Activated CD4-positive, alpha-beta T cell treated with anti-CD3 and anti-CD28 coated beads for 1 hour (primary cell): ENCODE results near the gene VPS13D.
A peak's percentile ranks its signal among the peaks of the same experiment; 100 is the strongest.

ENCODE experiments used
- DNase-seq: peaks from one replicate; pipeline ENCODE4 v3.0.0-alpha.2; 2020

VPS13D gene

GRCh38 chr1:12407962-12408454, 178.2 kb downstream of the VPS13D start:
- DNase-seq = no peak

DNA sequence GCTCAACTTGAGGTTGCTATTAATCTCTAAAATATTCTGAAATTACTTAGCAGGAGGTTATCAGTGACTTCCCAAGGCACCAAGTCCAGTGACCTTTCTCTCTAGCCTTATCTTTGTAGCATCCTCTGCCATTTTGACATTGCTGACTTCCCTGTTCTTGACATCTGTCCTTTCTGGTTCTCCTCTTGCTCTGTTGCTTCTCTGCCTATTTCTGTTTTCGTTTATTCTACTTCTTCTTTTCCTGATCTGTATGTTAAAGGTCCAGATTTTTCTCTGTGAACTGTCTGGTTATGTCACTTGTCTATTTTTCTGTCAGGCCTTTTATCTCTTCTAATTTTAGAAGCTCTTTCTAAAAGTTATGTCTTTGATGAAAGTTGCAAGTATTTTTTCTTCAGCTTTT, 178.8 kb downstream of the VPS13D start:
- no peak for DNase-seq

DNA sequence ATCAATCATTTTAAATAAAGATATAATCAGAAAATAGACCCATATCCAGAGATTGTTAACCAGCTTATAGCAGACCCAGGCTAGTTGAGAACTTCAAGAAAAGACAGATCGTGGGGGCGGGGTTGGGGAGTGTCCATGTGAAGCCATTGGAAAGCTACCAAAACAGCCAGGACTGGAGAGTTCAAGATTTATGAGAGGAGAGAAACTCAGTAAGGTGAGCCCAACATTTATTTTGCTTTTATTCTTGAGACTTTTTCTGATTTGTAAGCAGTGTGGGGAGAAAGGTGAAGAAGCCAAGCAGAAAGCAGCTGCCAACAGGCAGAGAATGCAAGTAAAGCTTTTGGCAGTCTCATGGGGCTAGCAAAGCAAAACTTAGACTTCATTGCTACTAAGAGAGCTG, 179.9 kb downstream of the VPS13D start:
- DNase-seq = no peak

- no peak for DNase-seq
Measured at GRCh38 chr1:12410351-12410750, 180.5 kb downstream of the VPS13D start.

DNA sequence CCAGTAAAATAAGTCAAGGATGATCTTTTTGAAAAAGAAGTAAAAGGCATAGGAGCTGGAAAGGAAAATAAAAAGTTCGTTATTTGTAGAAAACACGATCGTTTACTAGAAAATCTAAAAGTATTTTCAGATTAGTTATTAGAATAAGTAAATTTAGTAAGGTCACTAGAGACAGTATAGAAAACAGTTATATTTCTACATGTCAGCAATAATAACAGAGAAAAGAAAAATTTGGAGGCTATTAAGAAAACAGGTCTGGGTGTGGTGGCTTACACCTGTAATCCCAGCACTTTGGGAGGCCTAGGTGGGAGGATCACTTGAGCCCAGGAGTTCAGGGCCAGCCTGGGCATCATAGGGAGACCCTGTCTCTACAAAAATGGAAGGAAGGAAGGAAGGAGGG, 181.3 kb downstream of the VPS13D start:
- no peak for DNase-seq

GRCh38 chr1:12411747-12412146, 181.9 kb downstream of the VPS13D start:
- DNase-seq = no peak

DNA sequence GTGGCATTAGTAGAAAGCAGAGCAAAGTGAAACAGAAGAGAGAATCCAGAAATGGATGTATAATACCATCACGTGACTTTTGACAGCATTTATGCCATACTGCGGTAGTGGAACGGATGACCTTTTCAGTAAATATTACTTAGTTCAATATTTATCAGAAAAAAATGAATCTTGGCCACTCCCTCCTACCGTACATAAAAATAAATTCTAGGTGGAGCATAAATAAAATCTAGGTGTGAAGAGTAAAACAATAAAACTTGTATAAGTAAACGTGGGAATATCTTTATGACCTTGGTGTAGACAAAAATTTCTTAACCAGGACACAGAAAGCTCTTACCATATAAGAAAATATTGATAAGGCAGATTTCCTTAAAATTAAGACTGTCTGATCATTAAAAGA, 182.6 kb downstream of the VPS13D start:
- DNase-seq = no peak

GRCh38 chr1:12413664-12414410, 184.0 kb downstream of the VPS13D start:
- no peak for DNase-seq

DNA sequence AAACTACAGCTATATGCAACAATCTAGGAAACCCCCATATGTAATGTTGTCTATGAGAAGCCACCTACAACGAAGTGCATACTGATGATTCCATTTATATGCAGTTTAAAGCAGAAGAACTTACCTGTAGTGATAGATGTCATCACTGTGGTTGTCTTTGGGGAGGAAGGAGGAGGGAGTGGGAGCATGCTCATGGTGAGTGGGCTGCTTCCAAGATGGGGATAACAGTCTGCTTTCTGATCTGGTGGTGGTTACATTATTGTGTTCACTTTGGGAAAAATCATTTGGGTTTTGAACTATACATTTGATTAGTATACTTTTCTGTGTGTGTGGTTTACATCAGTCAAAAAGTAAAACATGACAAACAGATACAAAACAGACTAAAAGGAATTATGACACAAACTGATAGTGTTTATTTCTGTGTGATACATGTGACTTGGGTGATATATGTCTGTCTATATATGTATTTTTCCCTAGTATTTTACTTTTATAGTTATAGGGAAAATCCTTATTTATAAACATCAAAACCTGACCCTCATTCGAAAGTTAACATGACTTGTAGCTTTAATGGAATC, 184.7 kb downstream of the VPS13D start:
- no peak for DNase-seq

DNA sequence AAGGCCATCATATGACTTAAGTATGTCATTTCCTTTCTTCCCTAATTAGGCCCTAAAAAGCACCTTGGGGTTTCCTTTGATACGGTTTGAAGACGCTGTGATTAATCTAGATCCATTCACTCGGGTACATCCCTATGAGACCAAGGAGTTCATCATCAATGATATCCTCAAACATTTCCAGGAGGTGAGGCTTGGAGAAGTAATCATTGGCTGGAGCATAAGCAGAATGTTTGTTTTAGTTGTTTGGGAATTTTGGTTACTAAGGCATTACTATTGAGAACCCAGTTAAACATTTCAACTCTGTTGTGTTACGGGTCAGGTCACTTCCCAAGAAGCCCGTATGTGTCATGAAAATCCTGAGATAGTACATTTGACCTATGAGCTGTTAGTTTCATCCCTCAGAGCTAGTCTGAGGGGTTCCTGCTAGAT, 185.2 kb downstream of the VPS13D start:
- no peak for DNase-seq

DNA sequence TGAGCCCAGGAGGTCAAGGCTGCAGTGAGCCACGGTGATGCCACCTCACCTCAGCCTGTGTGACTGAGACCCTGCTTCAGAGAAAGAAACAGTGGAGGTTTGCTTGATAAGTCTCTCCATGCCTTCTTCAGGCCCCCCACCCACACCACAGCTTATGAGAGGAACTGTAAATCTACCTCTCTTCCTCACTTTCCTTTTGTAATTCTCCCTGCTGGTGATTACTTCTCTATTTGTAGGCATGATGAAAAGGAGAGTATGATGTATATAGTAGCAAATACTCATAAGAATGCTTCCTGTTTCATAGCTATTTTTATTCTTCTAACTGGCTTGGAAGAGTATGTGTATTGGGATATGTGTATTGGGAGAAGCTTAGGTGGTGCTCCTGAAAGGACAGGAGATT, 186.3 kb downstream of the VPS13D start:
- DNase-seq = no peak

DNA sequence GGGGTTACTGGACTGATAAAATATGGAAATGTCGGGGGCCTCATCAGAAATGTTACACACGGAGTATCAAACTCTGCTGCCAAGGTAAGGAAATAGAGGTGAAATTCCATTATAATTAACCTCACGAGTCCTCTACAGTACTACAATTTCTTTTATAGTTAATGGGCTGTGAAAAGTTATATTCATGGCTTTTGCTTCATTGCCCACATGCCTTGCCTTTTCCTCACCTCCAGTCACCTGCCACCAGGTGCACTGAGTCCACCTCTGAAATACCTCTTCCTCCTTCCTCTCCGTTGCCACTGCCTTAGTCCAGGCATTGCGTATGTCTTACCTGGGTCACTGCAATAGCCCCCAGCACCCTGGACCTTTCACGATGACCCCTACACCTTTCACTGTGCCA, 186.9 kb downstream of the VPS13D start:
- no peak for DNase-seq

- DNase-seq = no peak
Measured at GRCh38 chr1:12417389-12417788, 187.6 kb downstream of the VPS13D start.

GRCh38 chr1:12420171-12420570, 190.3 kb downstream of the VPS13D start:
- DNase-seq = no peak

DNA sequence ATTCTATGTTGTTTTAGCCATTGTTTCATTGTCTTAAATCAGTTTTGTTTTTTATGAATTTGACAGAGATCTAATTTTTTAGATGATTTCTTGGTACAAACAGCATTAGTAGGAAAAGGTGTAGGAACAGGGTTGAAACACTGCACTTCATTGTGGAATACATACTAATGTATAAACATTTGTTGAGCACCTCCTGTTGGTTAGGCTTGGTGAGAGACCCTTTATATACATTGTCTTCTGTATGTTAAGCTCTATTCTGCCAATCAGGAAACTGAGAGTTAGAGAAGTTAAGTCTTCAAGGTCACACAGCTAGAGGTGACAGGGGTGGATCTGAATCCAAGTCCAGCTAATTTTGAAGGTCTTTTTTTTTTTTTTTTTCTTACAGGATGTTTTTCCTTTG, 192.7 kb downstream of the VPS13D start:
- DNase-seq = no peak

- no peak for DNase-seq
Measured at GRCh38 chr1:12424087-12424529, 194.3 kb downstream of the VPS13D start.

- DNase-seq = no peak
Measured at GRCh38 chr1:12424793-12425192, 195.0 kb downstream of the VPS13D start.

DNA sequence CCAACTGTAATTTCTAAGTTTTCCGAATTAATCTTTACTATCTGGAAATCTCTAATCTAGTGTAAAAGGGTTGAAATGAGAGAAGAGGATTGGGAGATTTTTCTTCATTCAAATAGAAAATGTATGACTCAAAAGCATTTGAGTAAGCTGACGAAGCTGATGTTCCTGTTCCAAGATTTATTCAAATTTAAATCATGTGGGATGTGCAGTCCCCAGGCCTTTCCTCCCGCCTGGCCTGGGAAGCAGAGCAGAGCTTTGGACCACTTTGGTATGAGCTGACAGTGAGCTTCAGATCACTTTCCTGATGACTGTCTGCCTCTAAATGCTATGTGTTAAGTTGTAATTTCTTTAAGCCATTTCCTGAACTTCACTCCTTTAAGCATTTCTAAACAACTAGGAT, 196.2 kb downstream of the VPS13D start:
- DNase-seq = no peak

DNA sequence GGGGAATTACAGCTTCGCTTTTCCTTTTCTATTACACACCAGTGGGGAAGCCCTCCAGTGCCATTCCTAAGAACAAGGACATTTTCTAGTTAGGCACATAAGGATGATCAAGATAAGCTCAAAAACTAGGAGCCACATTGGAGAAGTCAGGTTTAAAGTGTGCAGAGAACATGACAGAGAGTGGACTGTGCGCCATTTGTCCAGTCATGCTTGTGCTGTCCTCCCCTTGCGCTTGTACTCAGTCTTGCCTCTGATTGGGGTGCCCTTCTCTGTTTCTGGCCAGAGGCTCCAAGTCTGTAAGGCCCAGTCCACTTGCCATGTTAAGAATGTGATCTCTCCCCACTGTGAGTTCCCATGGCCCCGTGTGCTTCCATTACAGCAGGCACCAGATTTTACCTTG, 198.5 kb downstream of the VPS13D start:
- DNase-seq = no peak

- DNase-seq = no peak
Measured at GRCh38 chr1:12430525-12430924, 200.7 kb downstream of the VPS13D start.

DNA sequence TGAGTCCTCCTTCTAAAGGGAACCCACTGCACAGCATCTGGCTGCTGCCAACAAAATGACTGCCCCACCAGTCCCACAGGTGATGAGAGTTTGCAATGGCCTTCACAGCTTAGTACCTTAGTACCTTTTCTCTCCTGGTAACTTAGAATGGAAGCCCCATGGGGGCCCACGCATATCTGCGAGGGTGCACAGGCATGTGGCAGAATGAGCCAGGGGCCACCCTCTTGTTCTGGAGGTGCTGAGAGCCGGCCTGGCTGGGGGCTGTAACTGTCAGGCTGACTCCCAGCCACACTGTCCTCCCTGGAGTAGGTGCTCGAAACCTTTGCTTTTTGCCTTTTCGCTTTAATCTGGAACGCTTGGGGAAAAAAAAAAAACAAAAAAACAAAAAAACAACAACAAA, 203.1 kb downstream of the VPS13D start:
- no peak for DNase-seq

DNA sequence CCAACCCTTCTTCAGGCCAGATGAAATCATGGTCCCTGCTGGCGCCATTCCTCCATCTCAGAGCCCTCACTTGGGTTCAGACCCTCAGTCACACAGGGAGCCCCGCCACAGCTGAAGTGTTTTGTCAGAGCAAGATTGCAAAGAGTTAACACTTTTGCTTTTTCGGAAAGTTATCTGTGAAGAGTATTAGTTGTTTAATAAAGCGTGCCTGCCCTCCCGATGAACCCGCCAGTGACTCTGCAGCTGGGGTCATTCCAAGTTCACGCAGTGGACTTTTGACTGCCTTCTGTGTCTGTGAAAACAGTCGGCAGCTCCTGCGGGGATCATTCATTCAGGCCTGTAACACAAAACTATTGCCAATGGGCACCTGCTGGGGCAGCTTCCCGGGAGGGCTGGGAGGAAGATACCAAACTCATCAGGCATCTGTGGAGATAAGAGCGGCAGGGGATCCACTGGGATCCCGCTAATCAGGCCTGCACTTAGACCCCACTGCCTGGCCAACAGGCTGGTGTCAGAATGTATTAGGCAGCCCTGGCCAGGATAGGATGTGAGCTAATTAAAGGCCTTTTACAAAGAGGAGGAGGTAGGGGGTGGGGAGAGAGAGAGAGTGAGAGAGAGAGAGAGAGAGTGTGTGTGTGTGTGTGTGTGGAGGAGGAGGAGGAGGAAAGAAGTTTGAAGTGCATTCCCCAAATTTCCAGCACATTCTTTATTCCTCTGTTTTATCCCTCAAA, 203.7 kb downstream of the VPS13D start:
- no peak for DNase-seq

DNA sequence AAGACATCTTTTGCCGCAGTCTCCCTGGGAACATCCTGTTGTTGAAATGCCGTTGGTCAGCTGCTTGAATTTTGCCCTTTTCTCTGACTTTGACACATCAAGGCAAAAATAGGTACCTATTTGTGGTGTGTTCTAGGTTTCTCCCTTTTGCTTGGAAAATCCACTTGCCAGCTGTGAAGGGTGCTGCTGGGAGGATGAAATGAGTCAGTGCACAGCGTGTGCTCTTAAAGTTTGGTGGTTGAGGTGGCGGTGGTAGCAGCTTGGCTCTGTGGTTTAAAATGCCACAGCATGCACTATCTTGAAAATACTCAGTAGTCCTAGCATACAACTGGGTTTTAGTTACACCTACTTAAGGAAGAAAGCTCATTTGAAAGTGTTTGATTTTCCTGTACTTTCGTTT, 204.3 kb downstream of the VPS13D start:
- DNase-seq = peak; percentile 46

DNA sequence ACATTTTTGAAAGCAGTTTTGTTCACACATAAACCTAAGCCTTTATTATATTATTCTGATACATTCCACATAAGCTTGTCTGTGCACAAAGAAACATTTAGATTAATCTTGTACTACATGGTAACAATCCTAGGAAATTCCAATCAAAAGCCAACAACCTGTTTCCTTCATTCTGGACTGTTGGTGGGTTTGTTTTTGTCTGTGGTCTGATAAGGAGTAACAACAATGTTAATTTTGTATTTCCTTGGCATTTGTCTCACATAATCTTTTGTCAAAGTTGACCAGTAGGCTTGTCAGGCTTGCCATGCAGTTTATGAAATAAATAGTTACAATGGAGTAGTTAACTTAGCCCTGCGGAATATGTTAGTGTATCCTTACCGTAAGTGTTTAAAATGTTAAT, 204.9 kb downstream of the VPS13D start:
- DNase-seq = no peak
